Measurements from ENCODE around the gene BTN1A1. TPM values are rescaled to one million over a fixed set of nuclear protein-coding genes. Genes with fewer than 3 reads are reported as not detected.

The BTN1A1 gene
- polyA plus RNA-seq, 1 experiment = 0.04 TPM

DNA sequence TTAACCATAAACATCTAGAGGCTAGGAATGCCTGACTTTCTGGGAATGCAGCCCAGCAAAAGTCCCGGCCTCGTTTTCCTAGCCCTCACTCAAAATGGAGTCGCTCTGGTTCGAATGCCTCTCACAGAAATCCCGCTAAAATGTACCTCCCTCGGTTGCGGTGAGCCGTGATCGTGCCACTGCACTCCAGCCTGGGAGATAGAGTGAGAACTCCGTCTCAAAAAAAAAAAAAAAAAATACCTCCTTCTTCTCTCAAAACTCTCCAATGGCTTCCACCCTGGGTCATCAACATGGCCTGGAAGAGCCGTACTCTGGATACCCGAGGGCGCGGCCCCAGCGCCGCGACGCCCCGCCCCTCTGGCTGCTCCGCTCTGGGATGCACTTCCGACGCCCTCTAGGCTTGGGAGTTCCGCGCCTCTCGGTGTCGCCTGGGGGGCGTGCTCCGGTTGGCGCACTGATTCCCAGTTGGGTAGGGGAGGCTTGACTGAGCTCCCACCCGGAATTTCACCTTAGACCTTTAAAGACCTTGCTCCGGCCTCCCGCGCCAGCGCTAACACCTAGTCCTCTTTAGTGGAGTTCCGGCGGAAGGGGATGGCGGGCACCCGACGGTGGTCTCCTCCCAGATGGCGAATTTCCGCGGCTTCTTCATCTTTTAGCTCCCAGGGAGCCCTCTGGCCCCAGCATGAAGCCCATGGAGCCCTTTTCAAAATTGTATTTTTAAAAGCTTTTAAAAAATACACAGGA is 50.3 kb downstream of the BTN1A1 start:
- H3K9me3 ChIP-seq (ENCODE audit: control insufficient read depth, insufficient read depth, low read length) = no peaks in the 10 kb centered on the region; the same call in 1 of the 2 replicates
- no peaks in the 10 kb centered on the region for H3K27me3 ChIP-seq (ENCODE audit: control insufficient read depth, insufficient read depth, low read length)
- DNase-seq (ENCODE audit: low read depth, low spot score) = no peak
- H3K27ac ChIP-seq (ENCODE audit: low read depth, low read length) = no peak overlapping the region
- H3K4me3 ChIP-seq (ENCODE audit: low read depth, low read length) = peak overlapping the region; percentile 62
- POLR2A ChIA-PET = no interaction called here
- CTCF ChIA-PET = interaction anchor here (0.6 to 1.7 kb wide), 4 partner anchors 8 to 45 kb away, joined by 4 to 5 read pairs (median 5); no protein-coding TSS in a partner anchor
- TF ChIP-seq, protein P1, sequence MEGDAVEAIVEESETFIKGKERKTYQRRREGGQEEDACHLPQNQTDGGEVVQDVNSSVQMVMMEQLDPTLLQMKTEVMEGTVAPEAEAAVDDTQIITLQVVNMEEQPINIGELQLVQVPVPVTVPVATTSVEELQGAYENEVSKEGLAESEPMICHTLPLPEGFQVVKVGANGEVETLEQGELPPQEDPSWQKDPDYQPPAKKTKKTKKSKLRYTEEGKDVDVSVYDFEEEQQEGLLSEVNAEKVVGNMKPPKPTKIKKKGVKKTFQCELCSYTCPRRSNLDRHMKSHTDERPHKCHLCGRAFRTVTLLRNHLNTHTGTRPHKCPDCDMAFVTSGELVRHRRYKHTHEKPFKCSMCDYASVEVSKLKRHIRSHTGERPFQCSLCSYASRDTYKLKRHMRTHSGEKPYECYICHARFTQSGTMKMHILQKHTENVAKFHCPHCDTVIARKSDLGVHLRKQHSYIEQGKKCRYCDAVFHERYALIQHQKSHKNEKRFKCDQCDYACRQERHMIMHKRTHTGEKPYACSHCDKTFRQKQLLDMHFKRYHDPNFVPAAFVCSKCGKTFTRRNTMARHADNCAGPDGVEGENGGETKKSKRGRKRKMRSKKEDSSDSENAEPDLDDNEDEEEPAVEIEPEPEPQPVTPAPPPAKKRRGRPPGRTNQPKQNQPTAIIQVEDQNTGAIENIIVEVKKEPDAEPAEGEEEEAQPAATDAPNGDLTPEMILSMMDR (IDR thresholded peaks at IDR 0.05; ENCODE audit: low read depth, low read length) = 0 out of 2 replicates have a peak, but pooled peaks have one; percentile 3

DNA sequence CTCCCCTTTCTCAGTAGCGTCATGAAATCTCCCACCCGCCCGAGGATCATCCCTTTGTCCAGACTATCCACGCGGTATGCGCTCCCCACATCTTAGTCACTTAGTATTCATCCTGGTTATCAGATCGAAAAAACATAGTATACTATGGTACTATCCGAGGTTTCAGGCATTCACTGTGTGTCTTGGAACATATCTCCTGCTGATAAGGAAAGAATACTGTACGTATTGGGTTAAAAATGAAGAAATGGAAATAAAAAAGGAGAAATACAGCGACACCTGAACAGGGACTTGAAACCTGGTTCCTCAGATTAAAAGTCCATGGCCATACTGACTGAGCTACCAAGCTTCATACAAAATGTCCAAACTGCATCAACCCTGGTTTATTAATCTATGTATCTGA is 52.1 kb downstream of the BTN1A1 start:
- Histone ChIP-seq H3K9me3 (ENCODE audit: control insufficient read depth, insufficient read depth, low read length) (no peaks in the 10 kb centered on the region; the same call in 1 of the 2 replicates), H3K4me3 (ENCODE audit: low read depth, low read length) (no peak overlapping the region), H3K27me3 (ENCODE audit: control insufficient read depth, insufficient read depth, low read length) (no peaks in the 10 kb centered on the region), H3K27ac (ENCODE audit: low read depth, low read length) (no peak overlapping the region)
- POLR2A ChIA-PET = interaction anchor here (2.2 kb wide), 1 partner anchor 14 kb away, joined by 8 read pairs; the partner anchor contains the start of gene HMGN4
- no peak for DNase-seq (ENCODE audit: low read depth, low spot score)
- CTCF ChIA-PET = interaction anchor here (1.3 kb wide), 1 partner anchor 211 kb away, joined by 3 read pairs; no protein-coding TSS in a partner anchor
- TF ChIP-seq, protein P1 (IDR thresholded peaks at IDR 0.05; ENCODE audit: low read depth, low read length) = no peak

DNA sequence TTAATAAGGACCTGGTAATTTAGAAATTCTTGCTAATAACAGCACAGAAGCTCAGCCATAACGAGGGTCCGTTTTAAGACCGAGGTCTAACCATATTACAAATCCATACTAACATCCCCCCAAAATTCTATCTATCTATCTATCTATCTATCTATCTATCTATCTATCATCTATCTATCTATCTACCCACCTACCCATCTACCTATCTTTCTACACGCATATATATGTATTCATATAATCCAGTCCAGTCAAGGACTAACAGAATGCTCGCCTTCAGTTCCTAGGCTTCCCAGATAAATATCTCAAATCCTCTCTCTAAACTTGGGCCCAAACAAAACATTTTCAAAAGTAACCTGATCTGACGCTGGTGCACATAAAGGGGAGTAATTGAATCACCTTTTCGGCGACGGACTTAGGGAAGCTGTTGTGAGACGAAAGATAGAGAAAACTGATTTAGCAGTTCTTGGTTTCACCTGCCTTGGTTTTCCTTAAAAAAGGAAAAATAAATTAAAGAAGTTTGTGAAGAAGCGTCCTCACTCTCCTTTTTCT is 52.6 kb downstream of the BTN1A1 start:
- Histone ChIP-seq H3K4me3 (ENCODE audit: low read depth, low read length) (peak overlapping the region; percentile 62), H3K27me3 (ENCODE audit: control insufficient read depth, insufficient read depth, low read length) (no peaks in the 10 kb centered on the region), H3K27ac (ENCODE audit: low read depth, low read length) (no peak overlapping the region), H3K9me3 (ENCODE audit: control insufficient read depth, insufficient read depth, low read length) (no peaks in the 10 kb centered on the region; the same call in 1 of the 2 replicates)
- TF ChIP-seq, protein P1 (IDR thresholded peaks at IDR 0.05; ENCODE audit: low read depth, low read length) = no peak
- POLR2A ChIA-PET = interaction anchor here (0.8 to 2.2 kb wide), 2 partner anchors 15 to 594 kb away, joined by 3 to 8 read pairs; partner anchors contain the start of gene HMGN4
- no peak for DNase-seq (ENCODE audit: low read depth, low spot score)
- CTCF ChIA-PET = interaction anchor here (1.3 to 2.6 kb wide), 3 partner anchors 43 to 211 kb away, joined by 3 to 11 read pairs (median 6); no protein-coding TSS in a partner anchor

DNA sequence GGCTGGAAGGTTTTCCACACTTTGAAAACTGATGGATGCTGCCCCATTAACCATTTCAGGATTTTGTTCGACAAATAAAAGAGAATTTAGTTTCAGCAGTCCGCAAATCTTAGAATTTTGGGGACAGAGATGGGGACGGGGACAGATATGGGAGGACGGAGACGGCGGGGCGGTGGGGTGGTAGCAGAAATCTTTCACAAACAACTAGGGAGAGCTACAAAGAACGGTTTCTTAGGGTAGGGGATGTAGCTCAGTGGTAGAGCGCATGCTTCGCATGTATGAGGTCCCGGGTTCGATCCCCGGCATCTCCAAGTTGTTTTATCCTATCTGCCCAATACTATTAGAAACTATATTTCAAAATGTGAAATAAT is 53.1 kb downstream of the BTN1A1 start:
- POLR2A ChIA-PET = interaction anchor here (0.8 to 2.2 kb wide), 3 partner anchors 15 to 594 kb away, joined by 3 to 8 read pairs (median 3); partner anchors contain the start of gene HMGN4
- TF ChIP-seq, protein P1 (IDR thresholded peaks at IDR 0.05; ENCODE audit: low read depth, low read length) = no peak

More for the DNA sequence above, 53.1 kb downstream of the BTN1A1 start:
- Histone ChIP-seq H3K27me3 (ENCODE audit: control insufficient read depth, insufficient read depth, low read length) (no peaks in the 10 kb centered on the region), H3K9me3 (ENCODE audit: control insufficient read depth, insufficient read depth, low read length) (no peaks in the 10 kb centered on the region; the same call in 1 of the 2 replicates), H3K4me3 (ENCODE audit: low read depth, low read length) (peak overlapping the region; percentile 62), H3K27ac (ENCODE audit: low read depth, low read length) (no peak overlapping the region)
- no peak for DNase-seq (ENCODE audit: low read depth, low spot score)
- CTCF ChIA-PET = interaction anchor here (1.6 to 2.6 kb wide), 2 partner anchors 43 to 212 kb away, joined by 6 to 11 read pairs; no protein-coding TSS in a partner anchor

Measured in AG04450 (cell line).